Endothelial cell of umbilical vein (primary cell): ENCODE measurements around the gene MDGA2. TPM values are rescaled to one million over a fixed set of nuclear protein-coding genes. Genes with fewer than 3 reads are reported as not detected.
"Not testable (repeated sequence)": the region's sequence is repeated elsewhere in the genome, so short reads cannot be mapped to it uniquely, and the experiment has no call there.

Source experiments
- BruUV-seq: library from RNA; stranded (reverse); fragments of 400-500 nt; replicated peaks from 2 replicates; lab custom pipeline; 2021; lab: Mats Ljungman, UMichigan
- CTCF ChIA-PET: fragments of 300-600, 350-600 bp; sonication (Branson Sonifier 250); formaldehyde crosslinking; loops from one replicate; lab custom pipeline; 2021; ENCODE audit warnings: antibody characterized with exemption, inconsistent platforms; lab: Charles Lee
- POLR2A ChIA-PET: fragments of 300-600, 350-600 bp; sonication (Branson Sonifier 250); formaldehyde crosslinking; loops from one replicate; lab custom pipeline; 2021; ENCODE audit warnings: antibody characterized with exemption, inconsistent platforms; lab: Charles Lee
- DNase-seq: peaks from one replicate; pipeline ENCODE4 v3.0.0-alpha.2; 2011; ENCODE audit warnings: low read depth, low spot score
- FAIRE-seq: peaks from 2 replicates; lab custom pipeline; 2011; peaks lifted over from hg19 to GRCh38; lab: Jason Lieb, UNC
- H2AFZ ChIP-seq: 2 replicates; pipeline ENCODE4 v1.6.0; 2012; ENCODE audit warnings: low read depth, low read length, control low read depth, inconsistent platforms
- H3K27ac ChIP-seq: 2 replicates; pipeline ENCODE4 v1.5.1; 2011; ENCODE audit warnings: low read depth, mild to moderate bottlenecking, control low read depth, low read length, moderate library complexity; ENCODE audit not compliant: insufficient read depth
- H3K27me3 ChIP-seq, 2 experiments: 2 replicates each; pipeline versions ENCODE4 v1.6.0 to v1.6.1; 2011; ENCODE audit warnings: low read length in 2 of 2, mixed read lengths in 1 of 2; ENCODE audit not compliant: control insufficient read depth in 2 of 2, insufficient read depth in 2 of 2
- H3K36me3 ChIP-seq, 2 experiments: 2 replicates in 1 of 2; 3 replicates in 1 of 2; pipeline ENCODE4 v1.5.1; 2011; ENCODE audit warnings: low read length in 2 of 2, mild to moderate bottlenecking in 1 of 2, moderate library complexity in 1 of 2; ENCODE audit not compliant: control insufficient read depth in 2 of 2, insufficient read depth in 2 of 2; ENCODE audit errors: extremely low read depth in 1 of 2
- H3K4me1 ChIP-seq: 3 replicates; pipeline ENCODE4 v1.5.1; 2011; ENCODE audit warnings: mild to moderate bottlenecking, low read length; ENCODE audit not compliant: control insufficient read depth, insufficient read depth; ENCODE audit errors: extremely low read depth
- H3K4me2 ChIP-seq: 2 replicates; pipeline ENCODE4 v1.6.1; 2011; ENCODE audit warnings: low read length, control low read depth, mixed read lengths; ENCODE audit not compliant: insufficient read depth
- H3K4me3 ChIP-seq, 3 experiments: fragments of 200-600 bp in 1 of 3; sonication (generic), shearing (Covaris generic) in 1 of 3; replicated peaks in 1 of 3; 2 replicates each; pipeline ENCODE4 v1.5.1; 2011 to 2016; ENCODE audit warnings: control low read depth in 3 of 3, low read length in 3 of 3, mild to moderate bottlenecking in 2 of 3, inconsistent platforms in 1 of 3, low read depth in 1 of 3, moderate library complexity in 1 of 3; ENCODE audit not compliant: insufficient read depth in 1 of 3
- H3K79me2 ChIP-seq: 2 replicates; pipeline ENCODE4 v1.6.0; 2012; ENCODE audit warnings: low read length, inconsistent platforms; ENCODE audit not compliant: control insufficient read depth, insufficient read depth
- H3K9ac ChIP-seq: replicated peaks from 2 replicates; pipeline ENCODE3; 2011; ENCODE audit warnings: low read length, control low read depth; ENCODE audit not compliant: insufficient read depth; ENCODE audit errors: extremely low read depth
- H3K9me1 ChIP-seq: replicated peaks from 3 replicates; pipeline ENCODE4 v1.6.0; 2011; ENCODE audit warnings: mild to moderate bottlenecking, low read length; ENCODE audit not compliant: control insufficient read depth, insufficient read depth; ENCODE audit errors: extremely low read depth
- H3K9me3 ChIP-seq: replicated peaks from 2 replicates; pipeline ENCODE4 v1.5.1; 2012; ENCODE audit warnings: low read length, inconsistent platforms; ENCODE audit not compliant: control insufficient read depth, insufficient read depth
- H4K20me1 ChIP-seq: replicated peaks from 2 replicates; pipeline ENCODE3; 2011; ENCODE audit warnings: mild to moderate bottlenecking, low read length; ENCODE audit not compliant: control insufficient read depth, insufficient read depth; ENCODE audit errors: extremely low read depth
- EZH2 ChIP-seq: IDR thresholded peaks from 2 replicates; pipeline ENCODE4 v1.6.1; 2012; ENCODE audit warnings: borderline replicate concordance, low read depth, mild to moderate bottlenecking, moderate library complexity, low read length, inconsistent platforms; ENCODE audit not compliant: severe bottlenecking
- FOS ChIP-seq: IDR thresholded peaks from 2 replicates; pipeline ENCODE4 v1.6.1; 2011; ENCODE audit warnings: mild to moderate bottlenecking, low read length, moderate library complexity, borderline replicate concordance; ENCODE audit not compliant: insufficient read depth
- GATA2 ChIP-seq: IDR thresholded peaks from 2 replicates; pipeline ENCODE4 v1.7.0; 2011; ENCODE audit warnings: low read depth, mild to moderate bottlenecking, moderate library complexity, mixed read lengths, low read length; ENCODE audit not compliant: insufficient read length, insufficient read depth
- JUN ChIP-seq: IDR thresholded peaks from 2 replicates; pipeline ENCODE4 v1.6.1; 2011; ENCODE audit warnings: borderline replicate concordance, low read depth; ENCODE audit not compliant: insufficient read length, insufficient read depth
- MYC ChIP-seq: IDR thresholded peaks from one replicate; pipeline ENCODE4 v1.6.1; 2011; ENCODE audit warnings: mild to moderate bottlenecking, low read depth, low read length
- POLR2A ChIP-seq: IDR thresholded peaks from 2 replicates; pipeline ENCODE4 v1.6.1; 2012; ENCODE audit warnings: low read depth, mild to moderate bottlenecking, control low read depth, low read length
- POLR2AphosphoS5 ChIP-seq: IDR thresholded peaks from 2 replicates; pipeline ENCODE4 v1.6.1; 2012; ENCODE audit warnings: low read depth, mild to moderate bottlenecking, control low read depth, low read length, moderate library complexity; ENCODE audit not compliant: insufficient read depth
- dilution Hi-C: fragments of 300-500 bp; cut with MboI; formaldehyde crosslinking; loops from one replicate; pipeline ENCODE4 v1.15.0; 2019; ENCODE audit warnings: low sequenced_read_pairs; ENCODE audit not compliant: extremely low pct_ligation_motif_present
- intact Hi-C: fragments of 100-400 bp; cut with micrococcal nuclease; formaldehyde crosslinking; loops from one replicate; pipeline ENCODE4 v1.10.0; 2022
- polyA plus RNA-seq, 4 experiments: library from polyadenylated mRNA; depleted of rRNA in 3 of 4; stranded (reverse) in 3 of 4; unstranded in 1 of 4; fragments of >200 nt; gene quantifications; 2 replicates each; pipeline versions ENCODE4 v1.2.1 to v1.2.3, GENCODE V29; 2011 to 2012; ENCODE audit warnings: missing spikeins in 1 of 4
- total RNA-seq: library from RNA; stranded (reverse); gene quantifications from 2 replicates; pipeline ENCODE4 v1.2.3, GENCODE V29; 2021
- TF ChIP-seq, protein P1 (sequence below), 2 donors: IDR thresholded peaks; 1 replicate in 1 of 2; 2 replicates in 1 of 2; pipeline ENCODE4 v1.5.1; 2011; ENCODE audit warnings: low read length in 2 of 2, mild to moderate bottlenecking in 2 of 2, moderate library complexity in 2 of 2, control low read depth in 1 of 2, inconsistent platforms in 1 of 2, low read depth in 1 of 2; ENCODE audit not compliant: insufficient read depth in 1 of 2; ENCODE audit errors: extremely low read depth in 1 of 2
- TF ChIP-seq, protein P2 (sequence below): IDR thresholded peaks from 2 replicates; pipeline ENCODE4 v1.6.1; 2011; ENCODE audit not compliant: insufficient read depth, insufficient read length

Gene MDGA2
- total and polyA plus RNA-seq, 2 donors (not counting 3 experiments of a cell fraction or from before 2014, with no cell fraction given), result not detected

DNA sequence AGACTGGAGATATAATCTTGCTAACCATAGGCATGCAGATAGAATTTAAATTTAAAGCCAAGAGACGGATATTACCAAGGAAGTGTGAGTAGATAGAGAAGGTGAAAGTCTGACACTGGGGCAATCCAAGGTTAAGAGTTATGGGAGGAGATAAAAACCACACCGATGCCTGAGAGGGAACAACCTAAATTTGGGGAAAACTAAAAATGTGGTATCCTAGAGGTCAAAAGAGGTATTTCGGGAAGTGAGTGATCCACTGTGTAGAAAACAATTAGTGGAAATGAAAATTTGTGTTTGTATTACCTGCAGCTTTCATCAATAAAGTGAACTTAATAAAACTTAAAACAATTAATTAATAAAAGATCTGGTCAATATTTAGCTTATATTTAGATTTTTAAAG, 754.9 kb downstream of the MDGA2 start:
- intact Hi-C loops, result loop anchor here (5.0 kb wide), 1 partner anchor 338 kb away; no protein-coding TSS in a partner anchor
- FAIRE-seq, result no peak

DNA sequence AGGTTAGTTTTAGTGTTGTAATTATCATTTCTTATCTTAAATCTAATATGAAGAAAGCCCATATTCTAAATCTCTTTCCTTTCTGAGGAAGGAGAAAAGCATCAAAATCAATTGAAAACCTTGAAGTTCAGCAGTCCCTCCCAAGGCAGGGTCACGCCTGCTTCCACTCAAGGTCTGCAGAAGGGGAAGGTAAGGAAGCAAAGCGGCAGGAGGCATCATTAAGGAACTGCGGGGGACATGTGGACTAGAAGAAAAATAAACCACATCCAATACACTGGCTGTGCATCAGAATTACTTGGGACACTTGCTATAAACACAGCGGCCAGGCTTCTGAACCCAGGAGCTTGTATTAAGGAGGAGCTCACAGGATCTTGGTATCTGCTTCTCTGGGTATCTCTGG, 759.9 kb downstream of the MDGA2 start:
- dilution Hi-C loops, intact Hi-C loops, H3K9me1 ChIP-seq, H3K79me2 ChIP-seq, H3K27me3 ChIP-seq, FAIRE-seq, H3K36me3 ChIP-seq, DNase-seq, H2AFZ ChIP-seq, H4K20me1 ChIP-seq, H3K4me1 ChIP-seq, H3K4me2 ChIP-seq, H3K4me3 ChIP-seq, POLR2A ChIA-PET, H3K27ac ChIP-seq, BruUV-seq, H3K9me3 ChIP-seq, CTCF ChIA-PET, H3K9ac ChIP-seq: not testable (repeated sequence)

More for the DNA sequence above, 754.9 kb downstream of the MDGA2 start:
- ChIA-PET CTCF (no interaction called here), POLR2A (no interaction called here)
- Histone ChIP-seq H3K36me3 (no peaks in the 10 kb centered on the region), H3K27ac (no peak overlapping the region), H3K4me2 (no peak overlapping the region), H3K27me3 (peaks cover 5 to 12% of the 10 kb centered on the region in 2 experiments), H3K4me3 (no peak overlapping the region), H3K9ac (no peak overlapping the region), H3K79me2 (no peaks in the 10 kb centered on the region), H4K20me1 (no peaks in the 10 kb centered on the region), H3K9me1 (no peaks in the 10 kb centered on the region), H3K4me1 (no peaks in the 10 kb centered on the region), H2AFZ (no peak overlapping the region), H3K9me3 (no peaks in the 10 kb centered on the region)
- dilution Hi-C loops, result no loop called here
- TF ChIP-seq POLR2A (no peak), EZH2 (no peak), GATA2 (no peak), MYC (no peak), POLR2AphosphoS5 (no peak), JUN (no peak), FOS (no peak)
- TF ChIP-seq, protein P1, sequence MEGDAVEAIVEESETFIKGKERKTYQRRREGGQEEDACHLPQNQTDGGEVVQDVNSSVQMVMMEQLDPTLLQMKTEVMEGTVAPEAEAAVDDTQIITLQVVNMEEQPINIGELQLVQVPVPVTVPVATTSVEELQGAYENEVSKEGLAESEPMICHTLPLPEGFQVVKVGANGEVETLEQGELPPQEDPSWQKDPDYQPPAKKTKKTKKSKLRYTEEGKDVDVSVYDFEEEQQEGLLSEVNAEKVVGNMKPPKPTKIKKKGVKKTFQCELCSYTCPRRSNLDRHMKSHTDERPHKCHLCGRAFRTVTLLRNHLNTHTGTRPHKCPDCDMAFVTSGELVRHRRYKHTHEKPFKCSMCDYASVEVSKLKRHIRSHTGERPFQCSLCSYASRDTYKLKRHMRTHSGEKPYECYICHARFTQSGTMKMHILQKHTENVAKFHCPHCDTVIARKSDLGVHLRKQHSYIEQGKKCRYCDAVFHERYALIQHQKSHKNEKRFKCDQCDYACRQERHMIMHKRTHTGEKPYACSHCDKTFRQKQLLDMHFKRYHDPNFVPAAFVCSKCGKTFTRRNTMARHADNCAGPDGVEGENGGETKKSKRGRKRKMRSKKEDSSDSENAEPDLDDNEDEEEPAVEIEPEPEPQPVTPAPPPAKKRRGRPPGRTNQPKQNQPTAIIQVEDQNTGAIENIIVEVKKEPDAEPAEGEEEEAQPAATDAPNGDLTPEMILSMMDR (IDR thresholded peaks at IDR 0.05; ENCODE audit: extremely low read depth in 1 of 2, insufficient read depth in 1 of 2, low read depth in 1 of 2, low read length in 2 of 2), result no peak
- TF ChIP-seq, protein P2, sequence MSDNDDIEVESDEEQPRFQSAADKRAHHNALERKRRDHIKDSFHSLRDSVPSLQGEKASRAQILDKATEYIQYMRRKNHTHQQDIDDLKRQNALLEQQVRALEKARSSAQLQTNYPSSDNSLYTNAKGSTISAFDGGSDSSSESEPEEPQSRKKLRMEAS, result no peak
- no peak for DNase-seq
- no TSS peak for BruUV-seq
